Left lung (tissue), 10 donors: ENCODE data around the gene PDZD7. TPM values are rescaled to one million over a fixed set of nuclear protein-coding genes. Genes with fewer than 3 reads are reported as not detected.
"Not testable (repeated sequence)": the region's sequence is repeated elsewhere in the genome, so short reads cannot be mapped to it uniquely, and the experiment has no call there.

Source experiments
- ATAC-seq: fragments of 200-7000 bp; cut with Tn5 transposase; one replicate; pipeline ENCODE4 v1.9.1; 2020; ENCODE audit warnings: moderate library complexity
- DNase-seq, 4 donors: peaks; one replicate each; pipeline ENCODE4 v3.0.0-alpha.2; 2013 to 2020
- H3K27ac ChIP-seq, 2 donors: fragments of 200-600 bp; sonication (generic) in 1 of 2; one replicate each; pipeline versions ENCODE4 v1.5.0 to v1.8.0; 2020 to 2021
- H3K27me3 ChIP-seq, 2 donors: fragments of 200-600 bp; sonication (generic) in 1 of 2; one replicate each; pipeline versions ENCODE4 v1.5.0 to v1.8.0; 2020 to 2021
- H3K36me3 ChIP-seq, 2 donors: fragments of 200-600 bp; sonication (generic) in 1 of 2; one replicate each; pipeline versions ENCODE4 v1.5.0 to v1.8.0; 2020 to 2021
- H3K4me1 ChIP-seq, 2 donors: fragments of 200-600 bp; one replicate each; pipeline ENCODE4 v1.8.0; 2021
- H3K4me3 ChIP-seq, 2 donors: fragments of 200-600 bp; sonication (generic) in 1 of 2; one replicate each; pipeline versions ENCODE4 v1.5.0 to v1.8.0; 2020 to 2021; ENCODE audit warnings: mild to moderate bottlenecking in 1 of 2
- H3K9me3 ChIP-seq, 2 donors: fragments of 200-600 bp; sonication (generic) in 1 of 2; one replicate each; pipeline versions ENCODE4 v1.5.0 to v1.8.0; 2020 to 2021
- CTCF ChIP-seq, 2 donors: fragments of 200-600 bp; sonication (generic) in 1 of 2; IDR thresholded peaks; one replicate each; pipeline versions ENCODE4 v1.5.0 to v1.8.0; 2021; ENCODE audit warnings: antibody characterized with exemption in 2 of 2
- intact Hi-C, 2 donors: fragments of 100-400 bp; cut with DNase I; formaldehyde crosslinking; loops; one replicate each; pipeline versions ENCODE4 v1.11.2 to v1.14.2; 2022
- polyA plus RNA-seq, 6 donors: library from polyadenylated mRNA; unstranded; fragments of 120-200 nt; gene quantifications; one replicate each; pipeline ENCODE4 v1.2.1, GENCODE V29; 2013; ENCODE audit not compliant: insufficient read length in 6 of 6
- total RNA-seq, 2 donors: library from RNA; stranded (reverse); fragmentation: NEBNext Ultra II Directional; extraction: Animal tissue kit (Norgen Biotek cat#: 25700); gene quantifications; one replicate each; pipeline ENCODE4 v1.2.1, GENCODE V29; 2021
- donor health status: DM: no; HTN: yes; CAD: no.
- donor health status: DM: no; HTN: no; CAD: no.

The PDZD7 gene
- total and polyA plus RNA-seq, 8 donors = 0.41 to 0.96 (median 0.71) TPM

- intact Hi-C loops = no loop called here
- no peak overlapping the region for H3K4me3 ChIP-seq
- ATAC-seq = no peak
- no peak overlapping the region for H3K27ac ChIP-seq
- H3K36me3 ChIP-seq = peaks cover 0 to 51% of the 10 kb centered on the region in 2 donors
- no peaks in the 10 kb centered on the region for H3K27me3 ChIP-seq
- H3K9me3 ChIP-seq = no peaks in the 10 kb centered on the region
- no peak for TF ChIP-seq CTCF (IDR thresholded peaks at IDR 0.05)
- no peaks in the 10 kb centered on the region for H3K4me1 ChIP-seq
- DNase-seq = no peak
These were observed 52.1 kb downstream of the PDZD7 start for GRCh38 chr10:100978901-100979195.

- H3K36me3 ChIP-seq = peaks cover 0 to 45% of the 10 kb centered on the region in 2 donors
- no peaks in the 10 kb centered on the region for H3K27me3 ChIP-seq
- TF ChIP-seq CTCF (IDR thresholded peaks at IDR 0.05) = no peak
- no peak overlapping the region for H3K27ac ChIP-seq
- no peak overlapping the region for H3K4me3 ChIP-seq
- no peaks in the 10 kb centered on the region for H3K9me3 ChIP-seq
- H3K4me1 ChIP-seq = no peaks in the 10 kb centered on the region
- no peak for DNase-seq
- no peak for ATAC-seq
- intact Hi-C loops = no loop called here
These were observed 52.6 kb downstream of the PDZD7 start for GRCh38 chr10:100978121-100978900.

- TF ChIP-seq CTCF (IDR thresholded peaks at IDR 0.05) = no peak
- Histone ChIP-seq H3K27me3 (no peaks in the 10 kb centered on the region), H3K9me3 (no peaks in the 10 kb centered on the region), H3K27ac (no peak overlapping the region), H3K36me3 (peaks cover 0 to 38% of the 10 kb centered on the region in 2 donors), H3K4me1 (no peaks in the 10 kb centered on the region), H3K4me3 (no peak overlapping the region)
- intact Hi-C loops = no loop called here
- no peak for ATAC-seq
- DNase-seq = no peak
These were observed 53.5 kb downstream of the PDZD7 start for GRCh38 chr10:100977436-100977835.

- H3K36me3 ChIP-seq = peaks cover 0 to 33% of the 10 kb centered on the region in 2 donors
- H3K4me3 ChIP-seq = no peak overlapping the region
- H3K4me1 ChIP-seq = no peaks in the 10 kb centered on the region
- no peak for TF ChIP-seq CTCF (IDR thresholded peaks at IDR 0.05)
- no peak overlapping the region for H3K27ac ChIP-seq
- intact Hi-C loops = no loop called here
- DNase-seq (no peak), ATAC-seq (no peak)
- no peaks in the 10 kb centered on the region for H3K9me3 ChIP-seq
- no peaks in the 10 kb centered on the region for H3K27me3 ChIP-seq
These were observed 54.0 kb downstream of the PDZD7 start for GRCh38 chr10:100976906-100977305.

- DNase-seq, ATAC-seq, H3K4me3 ChIP-seq, H3K4me1 ChIP-seq, H3K9me3 ChIP-seq, H3K27me3 ChIP-seq, intact Hi-C loops, H3K27ac ChIP-seq: not testable (repeated sequence)
- H3K36me3 ChIP-seq = peaks cover 0 to 20% of the 10 kb centered on the region in 2 donors
These were observed 55.5 kb downstream of the PDZD7 start for GRCh38 chr10:100975397-100975796.
